ENCODE data around the gene SARDH.

SARDH gene

GRCh38 chr9:133671371-133671770 lies 66.8 kb downstream of the SARDH start:
- no peaks in the 10 kb centered on the region for H3K9me3 ChIP-seq (ENCODE audit: insufficient read depth, low read length, severe bottlenecking)
- H4K20me1 ChIP-seq (ENCODE audit: insufficient read depth, low read length): no peaks in the 10 kb centered on the region
- H3K79me2 ChIP-seq (ENCODE audit: insufficient read depth, low read length): no peaks in the 10 kb centered on the region
- no peak overlapping the region for H3K9ac ChIP-seq (ENCODE audit: low read depth, low read length)
- no peaks in the 10 kb centered on the region for H3K4me1 ChIP-seq (ENCODE audit: insufficient read depth, low read length)
- no peak overlapping the region for H3K27ac ChIP-seq (ENCODE audit: low read length)
- ATAC-seq (ENCODE audit: insufficient read depth, low read depth) (no peak), DNase-seq (no peak)
- H2AFZ ChIP-seq (ENCODE audit: low read depth, low read length): no peak overlapping the region
- H3K27me3 ChIP-seq (ENCODE audit: insufficient read depth, low read length, poor library complexity): no peaks in the 10 kb centered on the region
- TF ChIP-seq CTCF (IDR thresholded peaks at IDR 0.05; ENCODE audit: borderline replicate concordance, extremely low read depth, low read length, poor library complexity, severe bottlenecking): no peak
- TF ChIP-seq EZH2 (IDR thresholded peaks at IDR 0.05; ENCODE audit: borderline replicate concordance, low read depth, low read length, severe bottlenecking): no peak
- H3K4me2 ChIP-seq (ENCODE audit: insufficient read depth, low read length): no peak overlapping the region
- no peak overlapping the region for H3K4me3 ChIP-seq (ENCODE audit: low read depth in 1 of 2, low read length in 2 of 2)
- no peaks in the 10 kb centered on the region for H3K36me3 ChIP-seq (ENCODE audit: insufficient read depth, low read length)

GRCh38 chr9:133670466-133670865 lies 67.7 kb downstream of the SARDH start:
- no peak for TF ChIP-seq EZH2 (IDR thresholded peaks at IDR 0.05; ENCODE audit: borderline replicate concordance, low read depth, low read length, severe bottlenecking)
- no peak for TF ChIP-seq CTCF (IDR thresholded peaks at IDR 0.05; ENCODE audit: borderline replicate concordance, extremely low read depth, low read length, poor library complexity, severe bottlenecking)
- no peaks in the 10 kb centered on the region for H3K4me1 ChIP-seq (ENCODE audit: insufficient read depth, low read length)
- no peak overlapping the region for H3K9ac ChIP-seq (ENCODE audit: low read depth, low read length)
- DNase-seq (no peak), ATAC-seq (ENCODE audit: insufficient read depth, low read depth) (no peak)
- H3K4me3 ChIP-seq (ENCODE audit: low read depth in 1 of 2, low read length in 2 of 2): no peak overlapping the region
- H3K36me3 ChIP-seq (ENCODE audit: insufficient read depth, low read length): no peaks in the 10 kb centered on the region
- H3K27ac ChIP-seq (ENCODE audit: low read length): no peak overlapping the region
- no peaks in the 10 kb centered on the region for H4K20me1 ChIP-seq (ENCODE audit: insufficient read depth, low read length)
- no peaks in the 10 kb centered on the region for H3K9me3 ChIP-seq (ENCODE audit: insufficient read depth, low read length, severe bottlenecking)
- no peak overlapping the region for H2AFZ ChIP-seq (ENCODE audit: low read depth, low read length)
- H3K4me2 ChIP-seq (ENCODE audit: insufficient read depth, low read length): no peak overlapping the region
- H3K27me3 ChIP-seq (ENCODE audit: insufficient read depth, low read length, poor library complexity): no peaks in the 10 kb centered on the region
- no peaks in the 10 kb centered on the region for H3K79me2 ChIP-seq (ENCODE audit: insufficient read depth, low read length)

- DNase-seq (no peak), ATAC-seq (ENCODE audit: insufficient read depth, low read depth) (no peak)
- H3K4me1 ChIP-seq (ENCODE audit: insufficient read depth, low read length): no peaks in the 10 kb centered on the region
- no peaks in the 10 kb centered on the region for H3K36me3 ChIP-seq (ENCODE audit: insufficient read depth, low read length)
- no peaks in the 10 kb centered on the region for H3K9me3 ChIP-seq (ENCODE audit: insufficient read depth, low read length, severe bottlenecking)
- no peaks in the 10 kb centered on the region for H3K27me3 ChIP-seq (ENCODE audit: insufficient read depth, low read length, poor library complexity)
- H3K4me3 ChIP-seq (ENCODE audit: low read depth in 1 of 2, low read length in 2 of 2): no peak overlapping the region
- no peak overlapping the region for H3K9ac ChIP-seq (ENCODE audit: low read depth, low read length)
- H3K79me2 ChIP-seq (ENCODE audit: insufficient read depth, low read length): no peaks in the 10 kb centered on the region
- no peak overlapping the region for H2AFZ ChIP-seq (ENCODE audit: low read depth, low read length)
- no peak overlapping the region for H3K27ac ChIP-seq (ENCODE audit: low read length)
- TF ChIP-seq CTCF (IDR thresholded peaks at IDR 0.05; ENCODE audit: borderline replicate concordance, extremely low read depth, low read length, poor library complexity, severe bottlenecking): no peak
- no peak for TF ChIP-seq EZH2 (IDR thresholded peaks at IDR 0.05; ENCODE audit: borderline replicate concordance, low read depth, low read length, severe bottlenecking)
- H4K20me1 ChIP-seq (ENCODE audit: insufficient read depth, low read length): no peaks in the 10 kb centered on the region
- no peak overlapping the region for H3K4me2 ChIP-seq (ENCODE audit: insufficient read depth, low read length)
Observed at GRCh38 chr9:133669182-133669801, 68.9 kb downstream of the SARDH start.
